Ovary (tissue), 9 donors: ENCODE results near the gene LDB2. TPM values are rescaled to one million over a fixed set of nuclear protein-coding genes. Genes with fewer than 3 reads are reported as not detected.

Experiments used
- DNase-seq, 5 donors: peaks; one replicate each; pipeline ENCODE4 v3.0.0-alpha.2; 2019 to 2020
- H3K27ac ChIP-seq, 2 donors: fragments of 200-600 bp; one replicate each; pipeline versions ENCODE4 v1.5.1 to v1.8.0; 2019 to 2022
- H3K27me3 ChIP-seq: fragments of 200-600 bp; one replicate; pipeline ENCODE4 v1.8.0; 2022
- H3K36me3 ChIP-seq: fragments of 200-600 bp; sonication (generic); one replicate; pipeline ENCODE4 v1.5.1; 2019
- H3K4me1 ChIP-seq: one replicate; pipeline ENCODE4 v1.8.1; 2013; ENCODE audit warnings: mild to moderate bottlenecking, moderate library complexity; ENCODE audit not compliant: insufficient read depth
- H3K4me3 ChIP-seq: fragments of 200-600 bp; sonication (generic); one replicate; pipeline ENCODE4 v1.5.1; 2017
- H3K9me3 ChIP-seq, 2 donors: fragments of 200-600 bp in 1 of 2; sonication (generic) in 1 of 2; one replicate each; pipeline versions ENCODE4 v1.5.1 to v1.8.1; 2013 to 2019; ENCODE audit warnings: mild to moderate bottlenecking in 1 of 2, moderate library complexity in 1 of 2
- CTCF ChIP-seq, 3 donors: fragments of 450-650 bp in 2 of 3; fragments of 200-600 bp in 1 of 3; IDR thresholded peaks; one replicate each; pipeline versions ENCODE4 v1.5.1 to v1.8.0; 2016 to 2022; ENCODE audit warnings: antibody characterized with exemption in 3 of 3, mild to moderate bottlenecking in 1 of 3
- EP300 ChIP-seq: sonication (generic); formaldehyde crosslinking; IDR thresholded peaks from one replicate; pipeline ENCODE4 v1.6.1; 2017; ENCODE audit warnings: antibody characterized with exemption
- POLR2A ChIP-seq: fragments of 450-650 bp; IDR thresholded peaks from one replicate; pipeline ENCODE4 v1.6.1; 2017; ENCODE audit warnings: antibody characterized with exemption, mild to moderate bottlenecking, moderate library complexity
- WGBS, 3 donors: extraction: QIAGEN DNeasy Blood & Tissue Kit in 1 of 3; methylation state at CpG; one replicate each; pipeline versions ENCODE4 v1.1.5 to v1.1.7; 2013 to 2017; 5-methylcytosine and 5-hydroxymethylcytosine counted together
- intact Hi-C, 4 donors: fragments of 100-400 bp; cut with DNase I; formaldehyde crosslinking; loops; one replicate each; pipeline versions ENCODE4 v1.11.0 to v1.15.1; 2022 to 2023
- polyA plus RNA-seq, 2 donors: library from polyadenylated mRNA; stranded (reverse); fragments of 200-250 nt in 1 of 2; fragments of 350-450 nt in 1 of 2; fragmentation: Illumina TruSeq in 1 of 2; extraction: RNeasy Lipid Tissue Mini Kit (QIAGEN cat#74804) in 1 of 2; gene quantifications; one replicate each; pipeline ENCODE4 v1.2.3, GENCODE V29; 2013 to 2014
- total RNA-seq, 7 donors: library from RNA; depleted of rRNA in 2 of 7; stranded (reverse); fragments of >200 nt in 2 of 7; fragmentation: NEBNext Ultra II Directional in 3 of 7; extraction: Animal tissue kit (Norgen Biotek cat#: 25700) in 3 of 7; gene quantifications; one replicate each; pipeline versions ENCODE4 v1.1.0 to v1.2.4, GENCODE V29; 2016 to 2023
- donor health status: DM: no; HTN: no; CAD: no; lungs with moderate emphysema.
- donor health status: DM: no; HTN: no; CAD: no.
- donor health status: Bipolar disorder and iron deficiency.
- donor health status: DM: yes; HTN: yes; CAD: no.
- donor health status: DM: no; HTN: no; CAD: no.
- donor health status: DM: yes; HTN: yes; CAD: no.

LDB2 gene
- total and polyA plus RNA-seq, 9 donors: 17.0 to 89.1 (median 27.4) TPM

- Histone ChIP-seq H3K36me3 (no peaks in the 10 kb centered on the region), H3K4me1 (peaks cover 2% of the 10 kb centered on the region), H3K27ac (no peak overlapping the region), H3K4me3 (no peak overlapping the region), H3K27me3 (no peaks in the 10 kb centered on the region), H3K9me3 (no peaks in the 10 kb centered on the region)
- intact Hi-C loops: no loop called here
- TF ChIP-seq POLR2A (no peak), CTCF (IDR thresholded peaks at IDR 0.05) (no peak), EP300 (no peak)
- WGBS, 3 donors: 57 to 74% (median 67%) methylated on average over 2 of the region's 2 CpGs
- no peak for DNase-seq
Measured at GRCh38 chr4:16596267-16596666, 302.2 kb downstream of the LDB2 start.

GRCh38 chr4:16594128-16594527, 304.3 kb downstream of the LDB2 start:
- Histone ChIP-seq H3K4me3 (no peak overlapping the region), H3K27me3 (no peaks in the 10 kb centered on the region), H3K36me3 (no peaks in the 10 kb centered on the region), H3K9me3 (no peaks in the 10 kb centered on the region), H3K27ac (no peak overlapping the region), H3K4me1 (peaks cover 2% of the 10 kb centered on the region)
- TF ChIP-seq POLR2A (no peak), CTCF (IDR thresholded peaks at IDR 0.05) (no peak), EP300 (no peak)
- intact Hi-C loops: no loop called here
- DNase-seq: no peak
- WGBS, 3 donors: 89 to 98% (median 94%) methylated on average over 2 of the region's 2 CpGs

- H3K27me3 ChIP-seq: no peaks in the 10 kb centered on the region
- WGBS, 3 donors: 66 to 83% (median 66%) methylated on average over 4 of the region's 4 CpGs
- no peak overlapping the region for H3K27ac ChIP-seq
- DNase-seq: no peak
- H3K4me1 ChIP-seq: peaks cover 4% of the 10 kb centered on the region
- TF ChIP-seq POLR2A (no peak), EP300 (no peak), CTCF (IDR thresholded peaks at IDR 0.05) (no peak)
- intact Hi-C loops: no loop called here
- no peaks in the 10 kb centered on the region for H3K36me3 ChIP-seq
- H3K4me3 ChIP-seq: no peak overlapping the region
- no peaks in the 10 kb centered on the region for H3K9me3 ChIP-seq
Measured at GRCh38 chr4:16593386-16593785, 305.1 kb downstream of the LDB2 start.

- H3K4me1 ChIP-seq: peaks cover 11% of the 10 kb centered on the region
- TF ChIP-seq POLR2A (no peak), CTCF (IDR thresholded peaks at IDR 0.05) (no peak), EP300 (no peak)
- intact Hi-C loops: no loop called here
Measured at GRCh38 chr4:16591272-16591826, 307.1 kb downstream of the LDB2 start.

More at GRCh38 chr4:16591272-16591826, 307.1 kb downstream of the LDB2 start:
- no peaks in the 10 kb centered on the region for H3K36me3 ChIP-seq
- H3K27me3 ChIP-seq: no peaks in the 10 kb centered on the region
- no peak overlapping the region for H3K27ac ChIP-seq
- no peak overlapping the region for H3K4me3 ChIP-seq
- 95 to 98% (median 98%) methylated on average over 3 of the region's 3 CpGs for WGBS, 3 donors
- no peak for DNase-seq
- H3K9me3 ChIP-seq: no peaks in the 10 kb centered on the region
